ENCODE results near the gene LYPD6.
"Not testable (repeated sequence)": the region's sequence is repeated elsewhere in the genome, so short reads cannot be mapped to it uniquely, and the experiment has no call there.

LYPD6 gene

DNA sequence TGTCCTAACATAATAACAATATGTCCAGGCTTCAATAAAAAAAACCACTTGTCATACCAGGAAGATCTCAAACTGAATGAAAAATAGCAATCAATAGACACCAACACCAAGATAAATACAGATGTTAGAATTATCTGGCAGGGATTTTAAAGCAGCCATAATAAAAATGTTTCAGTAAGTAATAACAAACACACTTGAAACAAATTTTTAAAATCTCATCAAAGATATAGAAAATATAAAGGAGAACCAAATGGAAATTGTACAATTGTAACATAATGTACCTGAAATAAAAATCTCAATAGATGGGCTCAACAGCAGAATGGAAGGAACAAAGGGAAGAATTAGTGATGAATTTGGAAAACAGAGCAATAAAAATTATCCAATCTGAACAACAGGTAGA, 128.1 kb downstream of the LYPD6 start:
- DNase-seq = no peak

GRCh38 chr2:149463328-149464002, 133.1 kb downstream of the LYPD6 start:
- no peak for DNase-seq

DNA sequence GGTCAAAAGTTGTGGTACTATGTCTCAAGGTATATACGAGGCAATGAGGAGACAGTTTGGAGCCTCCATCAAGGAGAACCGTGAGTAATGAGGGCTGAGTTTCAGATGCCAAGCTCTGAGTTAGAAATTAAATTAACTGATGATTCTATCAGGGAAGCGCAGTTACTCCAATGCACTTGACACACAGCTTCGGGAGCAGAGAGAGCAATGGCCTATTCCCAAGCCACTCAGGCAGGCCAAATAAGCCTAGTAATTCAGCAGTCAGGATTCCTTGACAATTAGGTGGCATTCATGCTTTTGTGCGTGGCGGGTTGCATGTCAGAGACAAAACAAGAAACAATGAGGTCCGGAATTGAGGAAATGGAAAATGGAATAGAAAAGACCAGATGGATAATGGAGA, 134.0 kb downstream of the LYPD6 start:
- DNase-seq = no peak

- no peak for DNase-seq
Observed at GRCh38 chr2:149465873-149466272, 135.5 kb downstream of the LYPD6 start.

DNA sequence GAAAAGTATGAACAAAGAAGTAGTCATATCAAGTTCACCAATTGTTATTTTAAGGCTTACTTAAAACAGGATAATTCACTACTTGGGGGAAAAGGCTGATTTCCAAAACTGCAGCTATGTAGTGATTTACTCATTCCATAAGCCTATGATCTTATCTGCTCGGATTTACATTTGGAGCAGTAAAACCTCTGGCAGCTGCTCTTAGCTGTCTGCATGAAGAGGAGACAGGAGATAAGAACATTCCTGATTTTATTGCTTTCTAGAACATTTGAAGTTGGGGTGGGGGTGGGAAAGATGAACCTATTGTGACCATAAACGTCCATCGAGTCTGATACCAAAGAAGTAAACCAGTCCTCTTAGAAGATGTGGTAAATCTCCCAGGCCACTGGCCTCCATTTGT, 136.2 kb downstream of the LYPD6 start:
- no peak for DNase-seq

- DNase-seq = no peak
Observed at GRCh38 chr2:149467436-149467835, 137.0 kb downstream of the LYPD6 start.

DNA sequence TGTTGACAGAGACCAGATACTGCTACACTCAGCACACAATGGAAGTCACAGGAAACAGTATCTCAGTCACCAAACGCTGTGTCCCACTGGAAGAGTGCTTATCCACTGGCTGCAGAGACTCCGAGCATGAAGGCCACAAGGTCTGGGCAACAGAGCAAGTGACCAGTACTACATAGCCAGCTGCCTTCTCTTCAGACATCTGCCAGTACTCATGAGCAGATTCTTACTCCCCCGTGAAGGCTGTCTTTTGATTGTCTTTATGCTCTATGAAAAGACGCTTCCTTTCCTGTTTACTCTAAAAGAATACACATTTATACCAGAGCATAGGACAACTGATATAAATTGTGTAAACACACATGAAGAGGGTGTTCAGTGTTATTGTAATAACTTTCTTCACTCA, 138.2 kb downstream of the LYPD6 start:
- DNase-seq = no peak

DNA sequence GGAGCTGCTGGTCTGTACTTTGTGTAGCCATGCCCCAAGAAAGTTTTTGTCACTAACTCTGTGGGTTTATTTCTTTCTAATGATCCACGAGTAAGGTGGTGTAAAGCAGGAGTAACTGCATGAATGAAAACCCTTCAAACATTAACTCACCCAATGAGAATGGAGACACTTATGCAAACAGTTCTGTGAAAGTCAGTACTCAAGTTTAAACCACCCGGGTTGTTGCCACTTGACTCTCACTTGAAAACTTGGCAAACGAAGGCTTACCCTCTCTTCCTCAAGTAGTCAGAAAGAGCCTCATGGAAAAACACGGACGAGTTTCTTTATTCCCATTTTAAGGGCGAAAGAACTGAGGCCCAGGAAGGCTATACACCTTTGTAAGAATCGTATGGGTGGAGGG, 139.7 kb downstream of the LYPD6 start:
- DNase-seq = no peak

- no peak for DNase-seq
Observed at GRCh38 chr2:149472413-149472812, 142.0 kb downstream of the LYPD6 start.

- DNase-seq = no peak
Observed at GRCh38 chr2:149473068-149473467, 142.7 kb downstream of the LYPD6 start.

DNA sequence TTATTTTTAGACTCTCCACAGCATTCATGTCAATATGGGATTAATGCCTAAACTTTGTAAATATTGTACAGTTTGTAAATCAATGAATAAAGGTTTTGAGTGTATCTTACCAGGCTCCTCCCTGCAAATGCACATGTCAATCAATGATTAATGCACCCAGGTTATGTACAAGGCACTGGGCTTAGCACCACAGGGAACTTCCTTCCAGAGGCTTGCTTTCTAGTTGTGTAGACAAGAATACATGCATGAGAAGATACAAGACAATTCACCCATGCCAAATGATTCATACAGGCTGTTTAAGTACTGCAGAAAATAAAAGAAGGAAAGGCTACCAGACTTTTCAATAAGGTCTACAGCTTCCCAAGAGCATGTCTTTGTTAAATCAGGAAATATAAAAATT, 143.1 kb downstream of the LYPD6 start:
- no peak for DNase-seq

- DNase-seq = no peak
Observed at GRCh38 chr2:149483004-149483605, 152.7 kb downstream of the LYPD6 start.

DNA sequence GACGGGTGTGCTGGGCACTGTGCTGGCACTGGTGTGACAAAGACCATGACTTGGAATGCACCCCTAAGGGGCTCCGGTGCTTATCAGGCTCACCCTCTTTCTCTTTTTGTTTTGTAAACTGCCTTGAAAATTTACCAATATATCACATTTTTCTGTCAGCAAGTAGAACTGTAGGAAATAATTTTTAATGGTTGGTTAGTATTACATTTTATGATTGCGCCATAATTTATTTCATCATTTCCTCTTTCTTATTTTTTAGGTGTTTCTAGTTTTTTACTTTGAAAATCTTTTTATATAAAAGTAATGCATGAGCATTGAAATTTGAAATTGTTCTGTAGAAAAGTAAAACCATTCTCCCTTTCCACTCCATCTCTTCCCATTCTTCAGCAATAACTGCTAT, 156.3 kb downstream of the LYPD6 start:
- no peak for DNase-seq

DNA sequence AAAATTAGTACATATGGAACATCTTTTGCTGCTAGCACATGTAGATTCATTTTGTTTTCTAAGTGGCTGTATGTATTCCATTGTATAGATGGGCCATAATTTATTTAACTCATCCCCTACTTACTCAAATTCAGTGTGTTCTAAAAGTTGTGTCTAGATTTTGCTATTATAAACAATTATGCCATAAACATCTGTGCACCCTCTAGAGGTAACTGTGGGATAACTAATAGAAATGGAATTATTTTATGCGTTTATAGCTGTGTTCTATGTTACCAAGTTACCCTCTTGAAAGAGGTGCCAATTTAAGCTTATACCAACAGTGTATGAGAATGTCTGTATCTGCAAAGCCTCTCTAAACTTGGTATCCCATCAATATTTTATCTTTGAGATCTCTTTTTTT, 156.8 kb downstream of the LYPD6 start:
- DNase-seq = no peak

GRCh38 chr2:149488706-149489440, 158.5 kb downstream of the LYPD6 start:
- DNase-seq = no peak

- no peak for DNase-seq
Observed at GRCh38 chr2:149489452-149489851, 159.1 kb downstream of the LYPD6 start.

- DNase-seq = peak; percentile 42
Observed at GRCh38 chr2:149490296-149490695, 159.9 kb downstream of the LYPD6 start.

- no peak for DNase-seq
Observed at GRCh38 chr2:149492923-149493322, 162.5 kb downstream of the LYPD6 start.

DNA sequence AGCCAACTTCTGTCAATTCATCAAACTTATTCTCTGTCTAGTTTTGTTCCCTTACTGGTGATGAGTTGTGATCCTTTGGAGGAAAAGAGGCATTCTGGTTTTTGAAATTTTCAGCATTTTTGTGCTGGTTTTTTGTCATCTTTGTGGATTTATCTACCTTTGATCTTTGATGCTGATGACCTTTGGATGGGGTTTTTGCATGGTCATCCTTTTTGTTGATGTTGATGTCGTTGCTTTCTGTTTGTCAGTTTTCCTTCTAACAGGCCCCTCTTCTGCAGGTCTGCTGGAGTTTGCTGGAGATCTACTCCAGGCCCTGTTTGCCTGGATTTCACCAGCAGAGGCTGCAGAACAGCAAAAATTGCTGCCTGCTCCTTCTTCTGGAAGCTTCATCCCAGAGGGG, 168.8 kb downstream of the LYPD6 start:
- DNase-seq = not testable (repeated sequence)

DNA sequence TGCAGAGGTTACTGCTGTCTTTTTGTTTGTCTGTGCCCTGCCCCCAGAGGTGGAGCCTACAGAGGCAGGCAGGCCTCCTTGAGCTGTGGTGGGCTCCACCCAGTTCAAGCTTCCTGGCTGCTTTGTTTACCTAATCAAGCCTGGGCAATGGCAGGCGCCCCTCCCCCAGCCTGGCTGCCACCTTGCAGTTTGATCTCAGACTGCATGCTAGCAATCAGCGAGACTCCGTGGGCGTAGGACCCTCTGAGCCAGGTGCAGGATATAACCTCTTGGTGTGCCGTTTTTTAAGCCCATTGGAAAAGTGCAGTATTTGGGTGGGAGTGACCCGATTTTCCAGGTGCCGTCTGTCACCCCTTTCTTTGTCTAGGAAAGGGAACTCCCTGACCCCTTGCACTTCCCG, 176.4 kb downstream of the LYPD6 start:
- not testable (repeated sequence) for DNase-seq

DNA sequence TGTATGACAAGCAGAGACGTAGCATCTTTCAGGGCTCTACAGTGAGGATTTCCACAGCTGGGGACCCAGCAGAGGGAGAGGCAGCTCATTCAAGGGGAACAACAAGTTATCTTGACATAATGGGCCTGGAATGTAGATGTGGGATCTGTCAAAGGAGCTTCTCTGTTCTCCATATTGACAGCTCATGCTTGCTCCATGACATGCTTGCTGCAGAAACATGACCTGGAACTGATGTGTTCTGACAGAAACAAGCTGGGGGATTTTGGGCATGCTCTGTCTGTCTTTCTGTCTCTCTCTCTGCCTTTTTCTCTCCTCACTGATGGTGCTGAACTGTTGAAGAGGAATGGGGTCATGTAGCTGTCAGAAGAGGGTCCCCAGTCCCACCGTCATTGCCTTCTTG, 177.6 kb downstream of the LYPD6 start:
- no peak for DNase-seq

GRCh38 chr2:149513461-149513860, 183.1 kb downstream of the LYPD6 start:
- DNase-seq = no peak

All from femur (tissue), 1 donor.